ENCODE data around the gene NAE1.

The NAE1 gene

GRCh38 chr16:66853261-66854139 lies 22.7 kb upstream of the NAE1 start:
- intact Hi-C loops (cut with DNase I): no loop called here
- DNase-seq: no peak

- DNase-seq: no peak
- intact Hi-C loops (cut with DNase I): no loop called here
Measured at GRCh38 chr16:66851166-66851964, 20.6 kb upstream of the NAE1 start.

- intact Hi-C loops (cut with DNase I): no loop called here
- no peak for DNase-seq
Measured at GRCh38 chr16:66850115-66850815, 19.5 kb upstream of the NAE1 start.

- intact Hi-C loops (cut with DNase I): no loop called here
- DNase-seq: peak in 2 of 42 donors; percentile 28 to 29
Measured at GRCh38 chr16:66849549-66849948, 18.8 kb upstream of the NAE1 start.

- peak in 4 of 42 donors; percentile 7 to 19 (median 15) for DNase-seq
- intact Hi-C loops (cut with DNase I): no loop called here
Measured at GRCh38 chr16:66849021-66849420, 18.2 kb upstream of the NAE1 start.

- peak in 1 of 42 donors; percentile 19 for DNase-seq
- intact Hi-C loops (cut with DNase I): no loop called here
Measured at GRCh38 chr16:66848172-66848571, 17.4 kb upstream of the NAE1 start.

GRCh38 chr16:66847533-66848067 lies 16.8 kb upstream of the NAE1 start:
- peak in 4 of 42 donors; percentile 2 to 21 (median 13) for DNase-seq
- intact Hi-C loops (cut with DNase I): no loop called here

GRCh38 chr16:66846831-66847230 lies 16.1 kb upstream of the NAE1 start:
- intact Hi-C loops (cut with DNase I): no loop called here
- peak in 3 of 42 donors; percentile 7 to 15 (median 11) for DNase-seq

GRCh38 chr16:66846266-66846665 lies 15.5 kb upstream of the NAE1 start:
- intact Hi-C loops (cut with DNase I): no loop called here

GRCh38 chr16:66845791-66846221 lies 15.0 kb upstream of the NAE1 start:
- peak in 39 of 42 donors; percentile 20 to 84 (median 59) for DNase-seq
- intact Hi-C loops (cut with DNase I): no loop called here

More at GRCh38 chr16:66846266-66846665, 15.5 kb upstream of the NAE1 start:
- DNase-seq: peak in 1 of 42 donors; percentile 36

GRCh38 chr16:66845080-66845410 lies 14.3 kb upstream of the NAE1 start:
- DNase-seq: peak in 2 of 42 donors; percentile 2 to 12
- intact Hi-C loops (cut with DNase I): no loop called here

GRCh38 chr16:66844342-66845079 lies 13.7 kb upstream of the NAE1 start, which contains the start of gene CA7:
Gene CA7 (plus strand): TSS chr16:66844414. CDS start chr16:66844488, 74 bp downstream.
- intact Hi-C loops (cut with DNase I): no loop called here
- peak in 31 of 42 donors; percentile 15 to 70 (median 44) for DNase-seq

GRCh38 chr16:66844009-66844341 lies 13.2 kb upstream of the NAE1 start:
- intact Hi-C loops (cut with DNase I): no loop called here

GRCh38 chr16:66843191-66843590 lies 12.4 kb upstream of the NAE1 start:
- DNase-seq: peak in 4 of 42 donors; percentile 2 to 33 (median 12)

More at GRCh38 chr16:66844009-66844341, 13.2 kb upstream of the NAE1 start:
- peak in 1 of 42 donors; percentile 8 for DNase-seq

GRCh38 chr16:66842765-66843164 lies 12.0 kb upstream of the NAE1 start:
- peak in 4 of 42 donors; percentile 5 to 41 (median 18) for DNase-seq
- intact Hi-C loops (cut with DNase I): no loop called here

More at GRCh38 chr16:66843191-66843590, 12.4 kb upstream of the NAE1 start:
- intact Hi-C loops (cut with DNase I): no loop called here

GRCh38 chr16:66841366-66841765 lies 10.6 kb upstream of the NAE1 start:
- peak in 1 of 42 donors; percentile 4 for DNase-seq
- intact Hi-C loops (cut with DNase I): no loop called here

- intact Hi-C loops (cut with DNase I): no loop called here
- peak in 3 of 42 donors; percentile 1 to 12 (median 7) for DNase-seq
Measured at GRCh38 chr16:66840883-66841282, 10.1 kb upstream of the NAE1 start.

- intact Hi-C loops (cut with DNase I): loop anchor here (5.0 kb wide), 1 partner anchor 82 kb away; the partner anchor contains the start of gene DYNC1LI2
- peak in 1 of 42 donors; percentile 12 for DNase-seq
Measured at GRCh38 chr16:66834746-66835145, 4.0 kb upstream of the NAE1 start.

All from head of caudate nucleus (tissue), 42 donors.